GM13976 (cell line): ENCODE measurements around the gene ANKH.

Source experiments
- DNase-seq: peaks from one replicate; pipeline ENCODE4 v3.0.0; 2012; ENCODE audit warnings: low spot score
- in situ Hi-C: fragments of 300-500 bp; cut with MboI; formaldehyde crosslinking; loops from one replicate; pipeline ENCODE4 v1.12.0; 2022; ENCODE audit warnings: low sequenced_read_pairs, mixed read lengths, inconsistent platforms; ENCODE audit not compliant: unreplicated experiment
- TF ChIP-seq, protein P1 (sequence below): IDR thresholded peaks from 2 replicates; pipeline ENCODE4 v1.5.1; 2012; ENCODE audit warnings: borderline replicate concordance, mild to moderate bottlenecking; ENCODE audit not compliant: insufficient read depth; ENCODE audit errors: extremely low read depth, missing control alignments, control extremely low read depth

Gene ANKH

DNA sequence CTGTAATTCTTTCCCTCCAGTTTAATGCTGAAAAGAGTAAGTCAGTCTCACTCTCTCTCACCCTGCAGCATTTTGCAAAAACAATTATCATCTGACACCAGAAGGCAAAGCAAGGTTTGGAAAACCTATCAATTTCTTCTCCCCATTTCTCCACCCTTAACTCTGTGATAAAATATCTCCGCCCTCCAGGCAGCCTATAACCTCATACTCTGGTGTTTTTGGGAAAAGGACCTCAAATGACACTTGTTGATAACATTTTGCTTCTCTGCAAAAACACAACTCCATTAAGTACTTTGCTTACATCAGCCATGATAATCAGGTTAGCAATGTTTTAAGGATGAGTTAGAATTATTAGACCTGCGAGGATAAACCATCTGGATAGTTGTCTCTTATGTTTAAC is 2.3 kb downstream of the ANKH start:
- TF ChIP-seq, protein P1, sequence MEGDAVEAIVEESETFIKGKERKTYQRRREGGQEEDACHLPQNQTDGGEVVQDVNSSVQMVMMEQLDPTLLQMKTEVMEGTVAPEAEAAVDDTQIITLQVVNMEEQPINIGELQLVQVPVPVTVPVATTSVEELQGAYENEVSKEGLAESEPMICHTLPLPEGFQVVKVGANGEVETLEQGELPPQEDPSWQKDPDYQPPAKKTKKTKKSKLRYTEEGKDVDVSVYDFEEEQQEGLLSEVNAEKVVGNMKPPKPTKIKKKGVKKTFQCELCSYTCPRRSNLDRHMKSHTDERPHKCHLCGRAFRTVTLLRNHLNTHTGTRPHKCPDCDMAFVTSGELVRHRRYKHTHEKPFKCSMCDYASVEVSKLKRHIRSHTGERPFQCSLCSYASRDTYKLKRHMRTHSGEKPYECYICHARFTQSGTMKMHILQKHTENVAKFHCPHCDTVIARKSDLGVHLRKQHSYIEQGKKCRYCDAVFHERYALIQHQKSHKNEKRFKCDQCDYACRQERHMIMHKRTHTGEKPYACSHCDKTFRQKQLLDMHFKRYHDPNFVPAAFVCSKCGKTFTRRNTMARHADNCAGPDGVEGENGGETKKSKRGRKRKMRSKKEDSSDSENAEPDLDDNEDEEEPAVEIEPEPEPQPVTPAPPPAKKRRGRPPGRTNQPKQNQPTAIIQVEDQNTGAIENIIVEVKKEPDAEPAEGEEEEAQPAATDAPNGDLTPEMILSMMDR = no peak
- in situ Hi-C loops = no loop called here
- DNase-seq = no peak

DNA sequence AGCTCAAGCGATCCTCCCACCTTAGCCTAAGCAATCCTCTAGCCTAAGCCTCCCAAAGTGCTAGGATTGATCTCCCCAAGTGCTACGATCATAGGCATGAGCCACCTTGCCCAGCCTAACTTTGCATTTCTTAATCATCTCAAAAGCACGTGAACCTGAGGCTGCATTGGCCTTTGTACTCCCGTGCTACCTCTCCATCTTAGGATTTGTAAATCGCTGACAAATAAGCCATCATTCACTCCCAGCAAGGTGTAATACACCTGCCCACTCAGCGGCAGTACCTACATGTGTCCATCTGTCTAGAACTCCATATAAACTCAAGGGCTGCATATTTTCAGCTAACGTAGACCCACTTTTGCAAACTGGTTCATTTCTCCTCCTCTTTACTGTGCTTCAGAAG is 2.8 kb downstream of the ANKH start:
- no peak for DNase-seq
- TF ChIP-seq, protein P1 = no peak
- in situ Hi-C loops = no loop called here

- in situ Hi-C loops = no loop called here
- TF ChIP-seq, protein P1 = no peak
- DNase-seq = no peak
These were observed 7.3 kb downstream of the ANKH start for GRCh38 chr5:14864181-14864812.

DNA sequence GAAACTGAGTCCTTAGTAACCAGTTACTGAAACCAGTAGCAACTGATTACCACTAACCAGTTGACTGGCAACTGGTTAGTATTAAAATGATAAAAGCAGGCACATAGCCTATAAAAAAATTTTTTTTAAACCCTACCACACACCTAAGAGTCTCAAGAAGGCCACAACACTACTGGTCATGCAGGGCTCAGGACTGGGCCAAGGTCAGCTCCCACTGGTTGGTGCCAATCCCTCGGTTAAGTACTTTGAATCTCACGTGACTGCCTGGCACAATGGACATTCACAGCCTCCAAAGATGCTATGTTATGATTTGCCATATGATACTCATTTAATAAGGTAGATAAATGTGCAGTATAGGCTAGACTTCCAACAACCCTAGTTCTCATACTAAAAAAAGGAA is 8.5 kb downstream of the ANKH start:
- no peak for DNase-seq
- in situ Hi-C loops = no loop called here

DNA sequence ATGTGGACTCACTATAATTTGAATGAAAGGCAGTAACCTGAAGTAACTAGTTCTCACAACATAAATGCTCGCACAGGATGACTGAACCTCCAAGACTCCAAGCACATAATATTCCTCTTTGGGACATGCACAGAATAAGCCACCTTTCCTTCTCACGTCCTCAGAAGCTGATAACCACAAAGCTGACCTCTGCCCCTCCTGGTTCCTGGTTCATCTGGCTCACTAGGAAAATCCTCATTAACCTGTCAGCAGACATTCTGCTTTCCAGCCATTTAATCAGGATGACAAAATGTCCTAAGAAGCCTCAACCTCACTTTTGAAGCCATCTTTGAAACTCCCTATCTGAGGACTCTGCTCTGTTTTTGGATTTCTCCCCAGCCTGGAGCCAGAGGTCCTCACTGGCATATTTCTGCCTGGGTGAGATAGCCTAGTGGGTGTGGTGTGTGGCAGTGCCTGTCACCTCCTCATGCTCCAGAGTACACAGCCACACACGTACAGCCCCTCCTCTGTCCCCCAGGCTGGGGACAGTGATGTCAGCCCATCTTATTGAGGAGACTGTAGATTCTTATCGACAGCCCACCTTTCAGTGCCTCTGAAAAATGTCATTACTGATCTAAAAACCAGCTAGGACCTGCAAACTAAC is 10.3 kb downstream of the ANKH start:
- TF ChIP-seq, protein P1 = no peak
- in situ Hi-C loops = no loop called here
- no peak for DNase-seq

More for the DNA sequence above, 8.5 kb downstream of the ANKH start:
- TF ChIP-seq, protein P1 = no peak

DNA sequence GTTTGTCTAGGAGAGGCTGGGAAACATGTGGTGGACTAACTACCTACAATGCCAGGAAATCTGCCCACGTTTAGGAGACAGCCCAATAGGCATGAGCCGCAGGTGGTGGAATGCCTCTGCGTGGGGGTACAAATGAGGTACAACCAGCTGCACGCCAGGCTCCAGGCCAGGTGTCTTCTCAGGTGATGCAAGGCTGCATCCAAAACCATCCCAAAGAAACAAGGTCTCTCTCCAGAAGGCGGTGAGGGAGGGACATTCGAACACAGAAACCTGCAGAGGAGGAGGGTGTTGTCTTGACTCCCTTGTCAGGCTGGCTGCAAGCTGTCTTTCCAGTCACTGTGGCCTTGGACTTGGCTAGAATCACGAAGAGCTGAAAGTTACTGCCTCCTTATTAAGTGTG is 11.6 kb downstream of the ANKH start:
- DNase-seq = no peak
- TF ChIP-seq, protein P1 = no peak
- in situ Hi-C loops = no loop called here
